K562 (cell line): ENCODE data around the gene ZNF516. TPM values are rescaled to one million over a fixed set of nuclear protein-coding genes. Genes with fewer than 3 reads are reported as not detected.

Experiments
- BDP1 ChIP-seq: IDR thresholded peaks from 3 replicates; pipeline ENCODE4 v1.6.1; 2011; ENCODE audit not compliant: insufficient read length, insufficient read depth
- CHD1 ChIP-seq: fragments of 200-600 bp; sonication (generic); IDR thresholded peaks from one replicate; pipeline ENCODE4 v1.6.1; 2012; ENCODE audit warnings: mild to moderate bottlenecking, moderate library complexity, low read length, inconsistent platforms
- CREB3L1 ChIP-seq: fragments of 450-650 bp; IDR thresholded peaks from 2 replicates; pipeline ENCODE4 v1.6.1; 2014; ENCODE audit warnings: low read depth, mild to moderate bottlenecking, moderate library complexity, borderline replicate concordance
- E2F1 ChIP-seq: sonication (generic); formaldehyde crosslinking; IDR thresholded peaks from 2 replicates; pipeline ENCODE4 v1.8.1; 2023; ENCODE audit warnings: mild to moderate bottlenecking, missing genetic modification reagents, moderate library complexity
- E4F1 ChIP-seq: fragments of 250-450 bp; sonication (Bioruptor Pico); IDR thresholded peaks from 2 replicates; pipeline ENCODE4 v1.5.0; 2021; ENCODE audit warnings: mild to moderate bottlenecking, borderline replicate concordance
- MAX ChIP-seq: sonication (generic); formaldehyde crosslinking; IDR thresholded peaks from 2 replicates; pipeline ENCODE4 v1.9.0; 2022; ENCODE audit warnings: mild to moderate bottlenecking, missing genetic modification reagents
- NFRKB ChIP-seq: fragments of 450-650 bp; IDR thresholded peaks from 2 replicates; pipeline ENCODE4 v1.6.1; 2016; ENCODE audit warnings: low read depth
- PKNOX1 ChIP-seq: fragments of 450-650 bp; IDR thresholded peaks from 2 replicates; pipeline ENCODE4 v1.6.1; 2016
- polyA plus RNA-seq, 8 experiments: library from polyadenylated mRNA; depleted of rRNA in 4 of 8; stranded (reverse) in 5 of 8; unstranded in 3 of 8; fragments of >200 nt; fragmentation: Nextera tagmentation in 2 of 8; fragmentation: Illumina TruSeq in 1 of 8; extraction: Ambion mirVana in 2 of 8; extraction: Trizol in 1 of 8; gene quantifications; 2 replicates each; pipeline versions ENCODE4 v1.2.1 to v1.2.3, GENCODE V29; 2011 to 2014; ENCODE audit warnings: inconsistent platforms in 1 of 8, missing spikeins in 1 of 8
- total RNA-seq, 7 experiments: library from RNA; depleted of rRNA in 6 of 7; stranded (reverse); fragments of >200 nt in 6 of 7; fragmentation: Illumina TruSeq in 2 of 7; extraction: Trizol in 2 of 7; gene quantifications; 2 replicates each; pipeline versions ENCODE4 v1.2.1 to v1.2.3, GENCODE V29; 2011 to 2021; ENCODE audit warnings: low replicate concordance in 1 of 7

ZNF516 gene
- total and polyA plus RNA-seq, 9 of the 15 experiments (the other 6 are each of a cell fraction or from before 2014, with no cell fraction given), result 0.04 to 0.20 (median 0.08) TPM; not detected in 3

- TF ChIP-seq E2F1 (CRISPR knock-in tag), result no peak
- TF ChIP-seq PKNOX1, result no peak
- no peak for TF ChIP-seq CREB3L1
- no peak for TF ChIP-seq BDP1
- no peak for TF ChIP-seq E4F1 (CRISPR knock-in tag)
- TF ChIP-seq NFRKB, result no peak
- no peak for TF ChIP-seq MAX (CRISPR knock-in tag)
- TF ChIP-seq CHD1, result no peak
These were observed 138.4 kb downstream of the ZNF516 start (continued) for GRCh38 chr18:76356666-76357065.
